Measurements from ENCODE around the gene MRPL33.

DNA sequence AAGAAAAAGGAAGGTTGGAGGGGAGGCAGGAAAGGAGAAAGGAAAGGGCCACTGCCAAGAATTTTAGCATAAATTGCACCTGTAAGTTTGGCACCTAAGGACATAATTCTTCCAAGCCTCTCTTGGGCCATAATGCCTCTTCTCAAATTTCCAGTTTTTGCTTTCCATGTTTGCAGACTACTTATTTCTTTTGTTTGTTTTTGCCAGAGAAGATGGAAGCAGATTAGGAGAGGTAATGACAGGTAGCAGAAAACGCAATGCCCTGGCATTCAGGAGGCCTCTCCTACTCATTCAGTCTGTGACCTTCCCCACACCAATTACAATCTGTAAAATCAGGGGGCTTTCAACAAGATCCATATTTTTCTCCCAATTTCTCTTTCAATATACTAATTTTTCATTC lies 56.8 kb downstream of the MRPL33 start:
- TF ChIP-seq, protein P1, sequence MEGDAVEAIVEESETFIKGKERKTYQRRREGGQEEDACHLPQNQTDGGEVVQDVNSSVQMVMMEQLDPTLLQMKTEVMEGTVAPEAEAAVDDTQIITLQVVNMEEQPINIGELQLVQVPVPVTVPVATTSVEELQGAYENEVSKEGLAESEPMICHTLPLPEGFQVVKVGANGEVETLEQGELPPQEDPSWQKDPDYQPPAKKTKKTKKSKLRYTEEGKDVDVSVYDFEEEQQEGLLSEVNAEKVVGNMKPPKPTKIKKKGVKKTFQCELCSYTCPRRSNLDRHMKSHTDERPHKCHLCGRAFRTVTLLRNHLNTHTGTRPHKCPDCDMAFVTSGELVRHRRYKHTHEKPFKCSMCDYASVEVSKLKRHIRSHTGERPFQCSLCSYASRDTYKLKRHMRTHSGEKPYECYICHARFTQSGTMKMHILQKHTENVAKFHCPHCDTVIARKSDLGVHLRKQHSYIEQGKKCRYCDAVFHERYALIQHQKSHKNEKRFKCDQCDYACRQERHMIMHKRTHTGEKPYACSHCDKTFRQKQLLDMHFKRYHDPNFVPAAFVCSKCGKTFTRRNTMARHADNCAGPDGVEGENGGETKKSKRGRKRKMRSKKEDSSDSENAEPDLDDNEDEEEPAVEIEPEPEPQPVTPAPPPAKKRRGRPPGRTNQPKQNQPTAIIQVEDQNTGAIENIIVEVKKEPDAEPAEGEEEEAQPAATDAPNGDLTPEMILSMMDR (IDR thresholded peaks at IDR 0.05; ENCODE audit: low read length), result no peak
- TF ChIP-seq EZH2 (optimal IDR thresholded peaks at IDR 0.05; ENCODE audit: low read depth, low read length) (no peak), EZH2phosphoT487 (IDR thresholded peaks at IDR 0.05; ENCODE audit: low read length) (no peak)

Data from MM.1S (cell line).